HUES48 (cell line): ENCODE measurements around the gene PRKAG2.

ENCODE experiments used
- H3K27ac ChIP-seq: one replicate; pipeline ENCODE4 v1.7.0; 2013; ENCODE audit warnings: low read depth, low read length, inconsistent platforms
- H3K27me3 ChIP-seq: 2 replicates; pipeline ENCODE4 v1.6.1; 2013; ENCODE audit warnings: mild to moderate bottlenecking, low read length; ENCODE audit not compliant: control insufficient read depth, insufficient read depth
- H3K36me3 ChIP-seq: 2 replicates; pipeline ENCODE4 v1.6.1; 2013; ENCODE audit warnings: low read length; ENCODE audit not compliant: control insufficient read depth, insufficient read depth
- H3K4me1 ChIP-seq: 2 replicates; pipeline ENCODE4 v1.6.1; 2013; ENCODE audit warnings: mild to moderate bottlenecking, low read length; ENCODE audit not compliant: control insufficient read depth, insufficient read depth
- H3K4me3 ChIP-seq: 2 replicates; pipeline ENCODE4 v1.5.1; 2013; ENCODE audit warnings: mild to moderate bottlenecking, low read depth, low read length
- H3K9ac ChIP-seq: 2 replicates; pipeline ENCODE4 v1.6.1; 2013; ENCODE audit warnings: mild to moderate bottlenecking, low read depth, low read length, moderate library complexity
- H3K9me3 ChIP-seq: 2 replicates; pipeline ENCODE4 v1.6.1; 2013; ENCODE audit warnings: low read length; ENCODE audit not compliant: control insufficient read depth, insufficient read depth

The PRKAG2 gene

GRCh38 chr7:151862606-151863381 lies 14.1 kb downstream of the PRKAG2 start:
- H3K9ac ChIP-seq: no peak overlapping the region
- peaks cover under 1% of the 10 kb centered on the region; the same call in 1 of the 2 replicates for H3K4me1 ChIP-seq
- H3K36me3 ChIP-seq: no peaks in the 10 kb centered on the region
- no peaks in the 10 kb centered on the region for H3K27me3 ChIP-seq
- H3K4me3 ChIP-seq: no peak overlapping the region
- no peaks in the 10 kb centered on the region for H3K9me3 ChIP-seq
- no peak overlapping the region for H3K27ac ChIP-seq

- Histone ChIP-seq H3K4me1 (no peaks in the 10 kb centered on the region), H3K4me3 (no peak overlapping the region), H3K27ac (no peak overlapping the region), H3K9me3 (no peaks in the 10 kb centered on the region), H3K36me3 (no peaks in the 10 kb centered on the region), H3K27me3 (no peaks in the 10 kb centered on the region), H3K9ac (no peak overlapping the region)
Observed at GRCh38 chr7:151861881-151862280, 15.0 kb downstream of the PRKAG2 start.

- no peak overlapping the region for H3K9ac ChIP-seq
- H3K4me1 ChIP-seq: no peaks in the 10 kb centered on the region
- H3K36me3 ChIP-seq: no peaks in the 10 kb centered on the region
- H3K27ac ChIP-seq: no peak overlapping the region
- no peaks in the 10 kb centered on the region for H3K9me3 ChIP-seq
- H3K4me3 ChIP-seq: no peak overlapping the region
- H3K27me3 ChIP-seq: no peaks in the 10 kb centered on the region
Observed at GRCh38 chr7:151860771-151861170, 16.1 kb downstream of the PRKAG2 start.

- Histone ChIP-seq H3K4me1 (no peaks in the 10 kb centered on the region), H3K9ac (no peak overlapping the region), H3K27me3 (no peaks in the 10 kb centered on the region), H3K4me3 (no peak overlapping the region), H3K9me3 (no peaks in the 10 kb centered on the region), H3K27ac (no peak overlapping the region), H3K36me3 (no peaks in the 10 kb centered on the region)
Observed at GRCh38 chr7:151859948-151860685, 16.8 kb downstream of the PRKAG2 start.

GRCh38 chr7:151859111-151859947 lies 17.6 kb downstream of the PRKAG2 start:
- H3K9ac ChIP-seq: no peak overlapping the region
- no peaks in the 10 kb centered on the region for H3K27me3 ChIP-seq
- H3K27ac ChIP-seq: no peak overlapping the region
- no peak overlapping the region for H3K4me3 ChIP-seq
- H3K9me3 ChIP-seq: no peaks in the 10 kb centered on the region
- no peaks in the 10 kb centered on the region for H3K4me1 ChIP-seq
- no peaks in the 10 kb centered on the region for H3K36me3 ChIP-seq

GRCh38 chr7:151858456-151858855 lies 18.5 kb downstream of the PRKAG2 start:
- H3K9me3 ChIP-seq: no peaks in the 10 kb centered on the region
- no peaks in the 10 kb centered on the region for H3K4me1 ChIP-seq
- H3K27ac ChIP-seq: no peak overlapping the region
- no peaks in the 10 kb centered on the region for H3K36me3 ChIP-seq
- H3K27me3 ChIP-seq: no peaks in the 10 kb centered on the region
- H3K9ac ChIP-seq: no peak overlapping the region
- no peak overlapping the region for H3K4me3 ChIP-seq

- Histone ChIP-seq H3K4me1 (no peaks in the 10 kb centered on the region), H3K9me3 (no peaks in the 10 kb centered on the region), H3K9ac (no peak overlapping the region), H3K27me3 (no peaks in the 10 kb centered on the region), H3K27ac (no peak overlapping the region), H3K36me3 (no peaks in the 10 kb centered on the region), H3K4me3 (no peak overlapping the region)
Observed at GRCh38 chr7:151857866-151858450, 19.0 kb downstream of the PRKAG2 start.

- Histone ChIP-seq H3K36me3 (no peaks in the 10 kb centered on the region), H3K27me3 (no peaks in the 10 kb centered on the region), H3K9me3 (no peaks in the 10 kb centered on the region), H3K9ac (no peak overlapping the region), H3K4me3 (no peak overlapping the region), H3K4me1 (no peaks in the 10 kb centered on the region), H3K27ac (no peak overlapping the region)
Observed at GRCh38 chr7:151857412-151857811, 19.5 kb downstream of the PRKAG2 start.

GRCh38 chr7:151856516-151856915 lies 20.4 kb downstream of the PRKAG2 start:
- H3K27ac ChIP-seq: no peak overlapping the region
- no peaks in the 10 kb centered on the region for H3K36me3 ChIP-seq
- H3K27me3 ChIP-seq: no peaks in the 10 kb centered on the region
- no peak overlapping the region for H3K9ac ChIP-seq
- H3K4me3 ChIP-seq: no peak overlapping the region
- no peaks in the 10 kb centered on the region for H3K9me3 ChIP-seq
- no peaks in the 10 kb centered on the region for H3K4me1 ChIP-seq

GRCh38 chr7:151856098-151856497 lies 20.8 kb downstream of the PRKAG2 start:
- no peaks in the 10 kb centered on the region for H3K36me3 ChIP-seq
- H3K27ac ChIP-seq: no peak overlapping the region
- H3K9me3 ChIP-seq: no peaks in the 10 kb centered on the region
- no peak overlapping the region for H3K4me3 ChIP-seq
- H3K4me1 ChIP-seq: no peaks in the 10 kb centered on the region
- H3K9ac ChIP-seq: no peak overlapping the region
- no peaks in the 10 kb centered on the region for H3K27me3 ChIP-seq
